ENCODE results near the gene OSBPL5. TPM values are rescaled to one million over a fixed set of nuclear protein-coding genes. Genes with fewer than 3 reads are reported as not detected.

OSBPL5 gene
- total RNA-seq, 1 donor from 2014 or later, result 3.6 TPM

- no peak for ATAC-seq
Measured at GRCh38 chr11:3166268-3167142, 1.4 kb upstream of the OSBPL5 start.

GRCh38 chr11:3165916-3166267 is 782 bp upstream of the OSBPL5 start:
- ATAC-seq (no peak), DNase-seq (ENCODE audit: low spot score) (no peak)

More at GRCh38 chr11:3166268-3167142, 1.4 kb upstream of the OSBPL5 start:
- no peak for DNase-seq (ENCODE audit: low spot score)

GRCh38 chr11:3164552-3165151 is 458 bp downstream of the OSBPL5 start:
- ATAC-seq (peak; percentile 6), DNase-seq (ENCODE audit: low spot score) (no peak)

DNA sequence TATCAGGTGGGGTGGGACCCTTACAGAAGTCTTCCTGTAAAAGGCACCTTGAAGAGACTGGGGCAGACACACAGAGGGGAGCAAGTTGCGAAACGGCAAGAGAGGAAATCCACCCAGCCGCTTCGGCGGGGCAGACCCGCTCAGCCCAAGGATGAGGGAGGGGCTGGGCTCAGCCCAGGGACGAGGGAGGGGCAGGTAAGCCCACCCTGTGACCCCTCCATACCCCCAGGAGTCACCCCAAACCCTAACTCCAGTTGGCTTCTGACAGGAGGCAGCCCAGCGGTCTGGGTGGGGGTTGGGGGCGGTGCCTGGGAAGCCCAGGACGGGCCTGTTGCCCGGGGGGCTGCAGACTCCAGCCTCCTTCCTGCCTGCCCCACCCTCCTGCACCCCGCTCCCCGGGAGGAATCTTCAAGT is 965 bp downstream of the OSBPL5 start:
- no peak for ATAC-seq
- DNase-seq (ENCODE audit: low spot score), result no peak

DNA sequence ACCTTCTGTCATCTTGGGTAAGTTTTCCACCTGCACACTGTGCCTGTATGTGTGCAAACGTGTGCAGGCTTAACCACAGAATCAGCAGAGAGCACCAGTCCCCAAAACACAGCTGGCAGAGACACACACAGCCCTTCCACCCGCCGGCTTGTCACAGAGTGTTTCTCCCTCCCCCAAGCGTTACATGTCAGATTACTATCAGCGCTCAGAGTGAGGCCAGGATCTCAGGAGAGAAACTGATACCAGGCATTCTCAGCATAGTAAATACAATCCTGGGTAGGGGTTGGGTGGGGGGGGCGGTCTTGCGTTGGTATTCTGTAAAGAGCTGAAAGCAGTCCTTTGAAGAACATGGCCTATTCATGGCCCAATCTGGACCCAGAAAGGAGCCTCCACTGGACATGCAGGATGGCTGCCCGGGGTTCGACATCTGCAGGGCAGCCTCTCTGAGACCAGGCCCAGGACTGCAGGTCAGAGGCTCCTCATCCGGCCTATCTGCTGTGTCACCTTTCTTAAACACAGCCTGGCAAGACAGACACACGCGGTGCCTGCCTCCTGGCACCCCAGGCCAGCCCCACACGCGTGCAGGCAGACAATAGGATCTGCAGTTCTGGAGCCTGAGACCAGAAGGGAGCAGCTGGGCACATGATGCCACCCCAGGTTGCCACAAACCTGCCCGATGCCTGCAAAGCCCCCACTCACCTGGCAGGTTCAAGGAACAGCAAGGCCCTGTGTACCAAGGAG is 1.7 kb downstream of the OSBPL5 start:
- ATAC-seq (no peak), DNase-seq (ENCODE audit: low spot score) (no peak)

DNA sequence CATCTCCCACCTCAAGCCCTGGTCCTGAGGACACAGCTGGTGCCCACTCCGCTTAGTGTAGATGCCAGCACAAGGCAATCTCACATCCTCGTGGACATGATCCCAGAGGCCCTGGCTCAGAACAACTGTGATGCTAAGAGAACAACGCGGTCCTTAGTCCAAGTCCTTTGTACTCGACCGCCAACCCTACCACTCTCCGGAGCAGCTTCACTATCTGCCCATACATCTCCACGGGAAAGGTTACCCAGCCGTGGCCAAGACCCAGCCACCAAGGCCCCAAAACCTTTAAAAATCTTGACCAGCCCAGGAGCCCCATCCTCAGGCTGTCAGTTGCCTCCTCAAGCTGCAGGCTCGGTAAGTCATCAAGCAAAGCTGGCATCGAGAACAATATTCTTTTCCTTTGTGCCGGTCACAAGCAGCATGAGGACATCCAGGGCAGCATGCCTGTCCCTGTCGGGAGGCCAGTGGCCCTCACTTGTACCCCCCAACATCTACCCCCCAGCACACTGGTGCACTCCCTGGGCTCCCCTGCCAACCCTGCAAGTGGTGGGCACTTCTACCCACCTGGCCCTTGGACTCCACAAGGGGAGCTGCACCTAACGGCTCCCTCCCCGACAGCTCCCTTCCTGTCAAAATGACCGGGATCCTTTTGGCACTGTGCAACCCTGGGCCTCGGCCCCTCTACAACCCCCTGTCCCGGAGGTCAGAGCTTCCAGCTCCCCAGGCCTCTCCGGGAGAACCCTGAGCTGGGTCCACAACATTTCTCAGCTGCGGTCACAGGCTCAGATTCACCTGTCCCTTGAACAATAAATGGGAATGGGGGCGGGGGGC is 2.5 kb downstream of the OSBPL5 start:
- ATAC-seq, result no peak
- no peak for DNase-seq (ENCODE audit: low spot score)

DNA sequence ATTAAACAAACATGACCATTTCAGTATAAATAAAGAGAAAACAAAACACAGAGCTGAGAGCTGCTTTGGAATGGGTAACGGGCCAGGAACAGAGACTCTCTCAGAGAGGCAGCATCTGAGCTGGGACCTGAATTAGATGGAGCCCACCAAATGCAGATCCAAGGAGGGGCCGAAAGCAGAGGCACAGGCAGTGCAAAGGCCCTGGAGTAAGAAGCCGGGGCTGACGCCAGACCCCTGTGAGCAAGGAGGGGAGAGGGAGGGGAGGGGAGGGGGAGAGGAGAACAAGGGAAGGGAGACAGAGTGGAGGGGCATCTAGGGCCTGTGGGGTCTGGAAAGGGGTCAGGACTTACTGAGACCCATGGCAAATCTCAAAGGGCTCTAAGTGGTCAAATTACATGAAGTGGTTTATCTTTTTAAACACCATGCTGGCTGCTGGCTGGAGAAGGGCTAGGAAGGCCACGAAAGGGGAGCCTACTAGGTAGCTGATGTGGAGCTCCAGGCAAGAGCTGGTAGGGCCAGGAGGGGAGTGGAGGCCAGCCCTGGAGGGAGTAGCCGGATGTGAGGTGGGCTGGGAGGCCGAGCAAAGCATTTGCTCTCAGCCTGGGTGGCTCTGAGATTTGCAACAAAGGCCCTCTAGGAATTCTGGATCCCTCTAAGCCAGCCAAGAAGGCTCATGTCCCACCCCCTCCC is 3.2 kb downstream of the OSBPL5 start:
- DNase-seq (ENCODE audit: low spot score) (no peak), ATAC-seq (no peak)

DNA sequence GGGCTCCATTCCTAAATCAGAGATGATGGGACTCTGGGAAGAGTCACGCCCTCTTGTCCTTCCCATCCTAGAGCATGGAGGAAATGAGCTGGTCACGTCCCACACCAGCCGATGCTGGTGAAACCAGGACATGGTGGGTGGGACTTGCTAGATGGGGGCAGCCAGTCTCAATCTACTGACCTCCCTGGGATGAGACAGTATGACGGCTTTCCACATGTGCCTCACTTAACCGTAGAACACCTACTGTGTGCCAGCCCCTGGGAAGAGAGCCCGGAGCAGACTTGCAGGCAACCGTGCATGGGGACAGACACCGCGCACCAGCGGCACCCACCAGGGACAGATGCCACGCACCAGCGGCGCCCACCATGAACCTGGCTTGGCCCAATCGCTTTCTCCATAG is 3.8 kb downstream of the OSBPL5 start:
- DNase-seq (ENCODE audit: low spot score) (no peak), ATAC-seq (no peak)

GRCh38 chr11:3160252-3161031 is 4.7 kb downstream of the OSBPL5 start:
- DNase-seq (ENCODE audit: low spot score) (peak; percentile 64), ATAC-seq (peak; percentile 67)

GRCh38 chr11:3159296-3160190 is 5.6 kb downstream of the OSBPL5 start:
- ATAC-seq, result peak; percentile 33

GRCh38 chr11:3158821-3159220 is 6.3 kb downstream of the OSBPL5 start:
- DNase-seq (ENCODE audit: low spot score) (no peak), ATAC-seq (no peak)

More at GRCh38 chr11:3159296-3160190, 5.6 kb downstream of the OSBPL5 start:
- DNase-seq (ENCODE audit: low spot score), result no peak

- ATAC-seq (no peak), DNase-seq (ENCODE audit: low spot score) (no peak)
Measured at GRCh38 chr11:3158131-3158591, 6.9 kb downstream of the OSBPL5 start.

DNA sequence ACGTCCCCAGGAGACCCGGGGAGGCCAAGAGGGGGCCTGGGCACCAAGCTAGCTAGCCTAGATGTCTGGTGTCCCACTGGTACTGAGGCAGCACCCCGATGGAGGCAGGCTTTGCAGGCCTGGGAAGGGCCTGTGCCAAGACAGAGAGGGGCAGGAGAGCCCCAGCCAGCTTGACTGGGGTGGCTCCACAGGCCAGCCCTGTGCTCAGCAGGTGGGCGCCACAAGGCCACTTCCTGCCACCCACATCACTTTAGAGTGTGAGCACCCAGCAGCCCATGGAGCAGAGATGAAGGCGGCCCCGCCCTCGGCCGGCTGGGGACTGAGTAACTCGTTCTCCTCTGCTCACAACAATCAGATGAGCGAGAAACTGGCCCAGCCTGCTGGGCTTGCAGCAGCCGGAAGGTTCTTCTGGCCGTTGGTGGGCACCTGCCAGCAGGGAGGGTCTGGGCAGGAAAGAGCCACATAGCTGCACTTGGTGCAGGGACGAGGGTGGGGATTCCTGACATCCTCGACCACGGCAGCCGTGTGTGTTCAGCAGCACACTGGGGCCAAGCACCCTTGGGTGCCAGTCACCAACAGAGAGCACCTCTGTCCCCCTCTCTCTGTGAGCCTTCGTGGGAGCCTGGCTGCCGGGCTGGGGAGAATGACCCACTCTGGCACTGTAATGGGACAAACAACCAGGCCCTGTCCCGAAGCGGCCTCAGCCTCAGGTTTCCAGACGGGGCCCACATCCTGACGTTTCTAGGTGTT is 7.6 kb downstream of the OSBPL5 start:
- no peak for ATAC-seq

DNA sequence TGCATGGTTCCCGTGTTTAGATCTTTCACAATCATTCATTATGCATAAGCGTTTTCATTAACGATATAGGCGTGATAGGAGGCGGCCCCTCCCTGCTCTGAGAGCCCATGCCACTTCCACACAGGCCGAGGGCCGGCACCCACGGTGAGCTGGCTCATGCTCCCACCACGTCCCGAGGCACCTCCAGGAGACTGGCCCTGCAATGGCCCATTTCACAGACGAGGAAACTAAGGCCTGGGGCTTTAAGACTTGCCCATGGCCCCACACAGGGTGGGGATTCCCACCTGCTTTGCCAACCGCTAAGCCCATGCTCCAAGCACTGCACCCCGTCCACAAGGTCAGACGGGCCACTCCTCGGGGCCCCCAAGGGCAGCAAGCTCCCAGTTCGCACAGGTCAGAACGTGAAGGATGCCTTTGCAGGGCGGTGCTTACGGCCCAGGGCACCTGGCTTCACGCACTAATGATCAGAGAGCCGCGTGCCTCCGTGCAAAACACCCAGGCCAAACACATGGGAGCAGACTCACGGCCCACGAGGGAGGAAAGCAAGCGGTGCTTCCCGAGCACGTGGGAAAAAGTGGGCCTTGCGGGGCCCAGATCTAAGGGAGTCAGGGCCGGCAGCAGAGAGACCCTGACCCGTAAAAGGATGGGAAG is 8.3 kb downstream of the OSBPL5 start:
- ATAC-seq (no peak), DNase-seq (ENCODE audit: low spot score) (no peak)

More for the DNA sequence above, 7.6 kb downstream of the OSBPL5 start:
- no peak for DNase-seq (ENCODE audit: low spot score)

- ATAC-seq (no peak), DNase-seq (ENCODE audit: low spot score) (no peak)
Measured at GRCh38 chr11:3156282-3156660, 8.8 kb downstream of the OSBPL5 start.

GRCh38 chr11:3155691-3156258 is 9.3 kb downstream of the OSBPL5 start:
- no peak for DNase-seq (ENCODE audit: low spot score)
- no peak for ATAC-seq

GRCh38 chr11:3155216-3155615 is 9.9 kb downstream of the OSBPL5 start:
- no peak for DNase-seq (ENCODE audit: low spot score)

More at GRCh38 chr11:3155216-3155615, 9.9 kb downstream of the OSBPL5 start:
- ATAC-seq, result no peak
